OCI-LY3 (cell line): ENCODE data around the gene DBF4B.

Experiments
- H2AFZ ChIP-seq: fragments of 200-600, 300-600 bp; shearing (Covaris generic); 2 replicates; pipeline ENCODE4 v1.6.0; 2014; ENCODE audit warnings: antibody characterized with exemption, low read depth, low read length
- H3K27ac ChIP-seq: fragments of 200-600, 300-600 bp; sonication (generic); 2 replicates; pipeline ENCODE4 v1.5.1; 2014; ENCODE audit warnings: mild to moderate bottlenecking, low read length, moderate library complexity, mixed read lengths
- H3K27me3 ChIP-seq: fragments of 200-600, 300-600 bp; sonication (generic); 2 replicates; pipeline ENCODE4 v1.6.1; 2014; ENCODE audit warnings: low read depth, low read length, mixed read lengths
- H3K36me3 ChIP-seq: fragments of 200-600, 300-600 bp; sonication (generic); replicated peaks from 2 replicates; pipeline ENCODE3; 2014; ENCODE audit warnings: low read depth, low read length, mixed read lengths
- H3K4me1 ChIP-seq: fragments of 300-600, 200-600 bp; sonication (generic); 2 replicates; pipeline ENCODE4 v1.6.1; 2014; ENCODE audit warnings: low read length, mixed read lengths
- H3K4me2 ChIP-seq: fragments of 200-600, 300-600 bp; sonication (generic); 2 replicates; pipeline ENCODE4 v1.6.1; 2014; ENCODE audit warnings: low read length, mixed read lengths
- H3K4me3 ChIP-seq: fragments of 300-600, 200-600 bp; sonication (generic); 2 replicates; pipeline ENCODE4 v1.5.1; 2014; ENCODE audit warnings: antibody characterized with exemption, mild to moderate bottlenecking, low read length, moderate library complexity
- H3K79me2 ChIP-seq: fragments of 300-600, 200-600 bp; shearing (Covaris generic); 2 replicates; pipeline ENCODE4 v1.6.1; 2014; ENCODE audit warnings: mild to moderate bottlenecking, low read length, mixed read lengths
- H3K9ac ChIP-seq: fragments of 300-600, 200-600 bp; shearing (Covaris generic); 2 replicates; pipeline ENCODE4 v1.6.0; 2014; ENCODE audit warnings: mild to moderate bottlenecking, low read length, moderate library complexity
- H3K9me3 ChIP-seq: fragments of 200-600, 300-600 bp; shearing (Covaris generic); 2 replicates; pipeline ENCODE4 v1.6.1; 2014; ENCODE audit warnings: low read length, mixed read lengths; ENCODE audit not compliant: insufficient read depth
- H4K20me1 ChIP-seq: fragments of 200-600, 300-600 bp; sonication (generic); 2 replicates; pipeline ENCODE4 v1.6.1; 2016; ENCODE audit warnings: low read length, mixed read lengths; ENCODE audit not compliant: insufficient read depth
- CTCF ChIP-seq: fragments of 200-600, 300-600 bp; sonication (generic); IDR thresholded peaks from 2 replicates; pipeline ENCODE4 v1.5.1; 2014; ENCODE audit warnings: antibody characterized with exemption, low read length, low read depth
- EZH2phosphoT487 ChIP-seq: fragments of 200-600 bp; shearing (Covaris generic); IDR thresholded peaks from 2 replicates; pipeline ENCODE4 v1.6.1; 2018; ENCODE audit warnings: antibody characterized with exemption, mixed run types, low read depth

Gene DBF4B

GRCh38 chr17:44766409-44767038 is 58.1 kb downstream of the DBF4B start:
- Histone ChIP-seq H3K27me3 (no peaks in the 10 kb centered on the region), H3K27ac (no peak overlapping the region), H3K79me2 (no peaks in the 10 kb centered on the region), H3K36me3 (no peaks in the 10 kb centered on the region), H3K4me3 (no peak overlapping the region), H3K4me1 (peaks cover 55% of the 10 kb centered on the region), H3K4me2 (peak overlapping the region; percentile 27; the same call in 1 of the 2 replicates), H3K9me3 (no peaks in the 10 kb centered on the region), H2AFZ (0 out of 2 replicates have a peak overlapping the region, but pooled peaks have one; percentile 49), H3K9ac (no peak overlapping the region; the same call in 1 of the 2 replicates), H4K20me1 (no peaks in the 10 kb centered on the region)
- TF ChIP-seq EZH2phosphoT487: no peak
- TF ChIP-seq CTCF: no peak

GRCh38 chr17:44767493-44767892 is 59.0 kb downstream of the DBF4B start:
- peaks cover 60% of the 10 kb centered on the region for H3K4me1 ChIP-seq
- H3K9me3 ChIP-seq: no peaks in the 10 kb centered on the region
- peak overlapping the region; percentile 50 for H3K4me3 ChIP-seq
- no peaks in the 10 kb centered on the region for H3K79me2 ChIP-seq
- H3K36me3 ChIP-seq: no peaks in the 10 kb centered on the region
- peak overlapping the region; percentile 60 for H3K27ac ChIP-seq
- peak overlapping the region; percentile 87 for H3K4me2 ChIP-seq
- H2AFZ ChIP-seq: 0 out of 2 replicates have a peak overlapping the region, but pooled peaks have one; percentile 38
- TF ChIP-seq EZH2phosphoT487 (no peak), CTCF (no peak)
- H3K9ac ChIP-seq: peak overlapping the region; percentile 55; the same call in 1 of the 2 replicates
- H3K27me3 ChIP-seq: no peaks in the 10 kb centered on the region
- no peaks in the 10 kb centered on the region for H4K20me1 ChIP-seq

GRCh38 chr17:44768505-44769142 is 60.2 kb downstream of the DBF4B start:
- H2AFZ ChIP-seq: no peak overlapping the region
- no peak overlapping the region for H3K4me3 ChIP-seq
- no peaks in the 10 kb centered on the region for H4K20me1 ChIP-seq
- H3K27me3 ChIP-seq: no peaks in the 10 kb centered on the region
- H3K9me3 ChIP-seq: no peaks in the 10 kb centered on the region
- H3K36me3 ChIP-seq: no peaks in the 10 kb centered on the region
- TF ChIP-seq EZH2phosphoT487: no peak
- TF ChIP-seq CTCF: no peak
- peak overlapping the region; percentile 60; the same call in 1 of the 2 replicates for H3K27ac ChIP-seq
- H3K4me1 ChIP-seq: peaks cover 60% of the 10 kb centered on the region
- H3K9ac ChIP-seq: peak overlapping the region; percentile 55; the same call in 1 of the 2 replicates
- H3K79me2 ChIP-seq: no peaks in the 10 kb centered on the region
- H3K4me2 ChIP-seq: peak overlapping the region; percentile 87

GRCh38 chr17:44769230-44769629 is 60.8 kb downstream of the DBF4B start:
- Histone ChIP-seq H3K27me3 (no peaks in the 10 kb centered on the region), H3K79me2 (no peaks in the 10 kb centered on the region), H3K4me3 (no peak overlapping the region), H3K9me3 (no peaks in the 10 kb centered on the region), H3K36me3 (no peaks in the 10 kb centered on the region), H3K4me2 (0 out of 2 replicates have a peak overlapping the region, but pooled peaks have one; percentile 0), H3K4me1 (peaks cover 62% of the 10 kb centered on the region), H3K9ac (no peak overlapping the region), H4K20me1 (no peaks in the 10 kb centered on the region), H2AFZ (no peak overlapping the region), H3K27ac (no peak overlapping the region)
- TF ChIP-seq CTCF (no peak), EZH2phosphoT487 (no peak)
